Upper lobe of left lung (tissue), 4 donors: ENCODE measurements around the gene CNTFR.

ENCODE experiments used
- CTCF ChIP-seq, 6 experiments: fragments of 450-650 bp in 4 of 6; fragments of 200-600 bp in 2 of 6; sonication (generic) in 2 of 6; IDR thresholded peaks; one replicate each; pipeline ENCODE4 v1.5.1; 2016 to 2019; ENCODE audit warnings: antibody characterized with exemption in 6 of 6
- EP300 ChIP-seq, 4 donors: sonication (generic); formaldehyde crosslinking; IDR thresholded peaks; one replicate each; pipeline ENCODE4 v1.5.1; 2017; ENCODE audit warnings: antibody characterized with exemption in 4 of 4, control low read depth in 2 of 4
- POLR2A ChIP-seq, 4 donors: fragments of 450-650 bp; IDR thresholded peaks; one replicate each; pipeline ENCODE4 v1.5.1; 2016 to 2017; ENCODE audit warnings: antibody characterized with exemption in 4 of 4, mild to moderate bottlenecking in 2 of 4
- POLR2AphosphoS5 ChIP-seq, 2 donors: sonication (generic); formaldehyde crosslinking; IDR thresholded peaks; one replicate each; pipeline ENCODE4 v1.5.1; 2017; ENCODE audit warnings: antibody characterized with exemption in 2 of 2

- no peak for TF ChIP-seq CTCF (IDR thresholded peaks at IDR 0.05)
- TF ChIP-seq EP300 (IDR thresholded peaks at IDR 0.05) = no peak
- no peak for TF ChIP-seq POLR2A (IDR thresholded peaks at IDR 0.05)
- TF ChIP-seq POLR2AphosphoS5 (IDR thresholded peaks at IDR 0.05) = no peak
Observed at GRCh38 chr9:34555936-34556525, 33.5 kb downstream of the CNTFR start.
